Measurements from ENCODE around the gene ZNF561. TPM values are rescaled to one million over a fixed set of nuclear protein-coding genes. Genes with fewer than 3 reads are reported as not detected.

The ZNF561 gene
- total RNA-seq = 10 to 100 TPM; 22.6 to 33.4 (median 30.8) TPM

DNA sequence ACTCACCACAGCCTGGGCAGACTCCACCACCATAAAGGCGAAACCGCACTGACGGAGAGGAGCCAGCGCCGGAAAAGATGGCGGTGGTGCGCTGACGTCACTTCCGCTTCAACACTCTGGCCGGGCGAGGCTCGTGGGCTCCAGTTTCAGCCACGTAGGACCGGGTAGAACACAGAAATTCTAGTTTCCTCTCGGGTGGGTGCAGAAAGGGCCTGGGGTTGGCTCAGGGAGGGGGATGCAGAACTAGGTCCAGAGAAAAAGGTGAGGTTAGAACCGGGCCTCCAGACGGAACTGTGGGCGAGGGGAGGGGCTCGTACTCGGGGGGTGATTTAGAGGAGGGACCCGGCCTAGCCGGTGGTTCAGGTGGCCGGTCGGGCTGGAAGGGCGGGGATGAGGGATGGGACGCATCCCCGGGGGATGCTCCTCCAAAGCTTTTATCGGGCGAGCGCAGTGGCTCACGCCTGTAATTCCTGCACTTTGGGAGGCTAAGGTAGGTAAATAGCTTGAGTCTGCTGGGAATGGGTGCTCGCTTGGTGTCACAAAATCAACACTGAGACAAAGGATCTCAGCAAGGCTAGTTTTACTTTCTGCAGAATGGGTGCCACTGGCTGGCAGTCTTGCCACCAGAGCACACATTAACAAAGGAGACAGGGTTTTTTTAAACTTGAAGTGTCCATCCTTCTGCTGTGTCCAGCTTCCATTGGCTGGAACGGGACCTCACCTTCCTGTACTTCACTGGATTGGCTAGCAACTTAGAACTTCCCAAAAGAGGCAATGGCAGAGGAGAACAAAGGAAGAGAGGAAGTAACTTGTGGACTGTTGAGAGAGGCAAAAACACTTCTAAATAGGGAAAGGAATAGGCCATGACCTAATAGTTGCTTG is at the start of gene ZNF561:
ZNF561 (minus strand) TSS at position 77 of the 882 bp plus-strand sequence. CDS start 1,776 bp downstream, outside the sequence.
- TF ChIP-seq, protein P1, sequence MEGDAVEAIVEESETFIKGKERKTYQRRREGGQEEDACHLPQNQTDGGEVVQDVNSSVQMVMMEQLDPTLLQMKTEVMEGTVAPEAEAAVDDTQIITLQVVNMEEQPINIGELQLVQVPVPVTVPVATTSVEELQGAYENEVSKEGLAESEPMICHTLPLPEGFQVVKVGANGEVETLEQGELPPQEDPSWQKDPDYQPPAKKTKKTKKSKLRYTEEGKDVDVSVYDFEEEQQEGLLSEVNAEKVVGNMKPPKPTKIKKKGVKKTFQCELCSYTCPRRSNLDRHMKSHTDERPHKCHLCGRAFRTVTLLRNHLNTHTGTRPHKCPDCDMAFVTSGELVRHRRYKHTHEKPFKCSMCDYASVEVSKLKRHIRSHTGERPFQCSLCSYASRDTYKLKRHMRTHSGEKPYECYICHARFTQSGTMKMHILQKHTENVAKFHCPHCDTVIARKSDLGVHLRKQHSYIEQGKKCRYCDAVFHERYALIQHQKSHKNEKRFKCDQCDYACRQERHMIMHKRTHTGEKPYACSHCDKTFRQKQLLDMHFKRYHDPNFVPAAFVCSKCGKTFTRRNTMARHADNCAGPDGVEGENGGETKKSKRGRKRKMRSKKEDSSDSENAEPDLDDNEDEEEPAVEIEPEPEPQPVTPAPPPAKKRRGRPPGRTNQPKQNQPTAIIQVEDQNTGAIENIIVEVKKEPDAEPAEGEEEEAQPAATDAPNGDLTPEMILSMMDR (IDR thresholded peaks at IDR 0.05; ENCODE audit: low read depth) = no peak

DNA sequence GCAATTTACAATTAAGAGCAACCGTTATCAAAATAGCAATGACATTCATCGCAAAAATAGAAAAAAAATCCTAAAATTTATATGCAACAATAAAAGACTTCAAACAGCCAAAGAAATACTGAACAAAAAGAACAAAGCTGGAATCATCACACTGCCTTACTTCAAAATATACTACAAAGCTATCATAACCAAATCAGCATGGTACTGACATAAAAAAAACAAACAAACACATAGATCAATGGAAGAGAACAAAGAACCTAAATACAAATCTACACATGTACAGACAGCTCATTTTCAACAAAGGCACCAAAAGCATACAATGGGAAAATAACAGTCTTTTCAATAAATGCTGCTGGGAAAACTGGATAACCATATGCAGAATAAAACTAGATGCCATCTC is 47.5 kb upstream of the ZNF561 start:
- TF ChIP-seq, protein P1 (IDR thresholded peaks at IDR 0.05; ENCODE audit: low read depth) = no peak

DNA sequence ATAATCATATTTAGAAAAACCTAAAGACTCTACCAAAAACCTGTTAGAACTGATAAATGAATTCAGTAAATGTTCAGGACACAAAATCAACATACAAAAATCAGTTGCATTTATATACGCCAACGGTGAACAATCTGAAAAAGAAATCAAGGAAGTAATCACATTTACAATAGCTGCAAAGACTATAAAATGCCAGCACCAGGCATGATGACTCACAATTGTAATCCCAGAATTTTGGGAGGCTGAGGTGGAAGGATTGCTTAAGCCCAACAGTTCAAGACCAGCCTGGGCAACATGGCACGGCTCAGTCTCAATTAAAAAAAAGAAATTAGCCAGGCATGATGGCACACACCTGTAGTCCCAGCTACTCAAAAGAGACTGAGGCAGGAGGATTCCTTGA is 46.9 kb upstream of the ZNF561 start:
- TF ChIP-seq, protein P1 (IDR thresholded peaks at IDR 0.05; ENCODE audit: low read depth) = no peak

DNA sequence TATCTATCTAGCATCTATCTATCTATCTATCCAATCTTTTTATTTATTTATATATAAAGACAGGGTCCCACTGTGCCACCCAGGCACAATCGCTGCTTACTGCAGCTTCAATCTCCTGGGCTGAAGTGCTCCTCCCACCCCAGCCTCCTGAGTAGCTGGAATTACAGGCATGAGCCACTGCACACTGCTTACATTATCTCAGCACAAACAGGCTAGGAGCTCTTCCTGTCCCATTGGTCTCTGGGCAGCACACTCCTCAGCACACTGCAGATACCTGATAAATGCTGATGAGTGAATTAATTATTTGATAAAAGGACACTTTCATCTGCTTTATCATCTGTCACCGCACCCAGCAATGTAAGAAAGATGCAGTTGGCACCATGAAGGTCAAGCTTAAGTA is 37.7 kb upstream of the ZNF561 start:
- TF ChIP-seq, protein P1 (IDR thresholded peaks at IDR 0.05; ENCODE audit: low read depth) = no peak

DNA sequence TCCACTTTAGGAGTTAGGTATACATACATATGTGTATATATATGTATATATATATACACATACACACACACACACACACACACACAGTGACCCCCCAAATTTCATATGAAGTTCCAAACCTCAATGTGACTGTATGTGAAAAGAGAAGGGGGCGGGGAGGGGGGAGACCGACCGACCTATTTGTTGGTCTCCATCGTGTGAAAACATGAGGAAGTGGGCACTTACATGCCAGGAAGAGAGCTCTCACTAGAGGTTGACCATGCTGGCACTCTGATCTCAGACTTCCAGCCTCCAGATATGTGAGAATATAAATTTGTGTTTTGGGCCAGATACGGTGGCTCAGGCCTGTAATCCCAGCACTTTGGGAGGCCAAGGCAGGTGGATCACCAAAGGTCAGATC is 29.3 kb upstream of the ZNF561 start:
- TF ChIP-seq, protein P1 (IDR thresholded peaks at IDR 0.05; ENCODE audit: low read depth) = no peak

DNA sequence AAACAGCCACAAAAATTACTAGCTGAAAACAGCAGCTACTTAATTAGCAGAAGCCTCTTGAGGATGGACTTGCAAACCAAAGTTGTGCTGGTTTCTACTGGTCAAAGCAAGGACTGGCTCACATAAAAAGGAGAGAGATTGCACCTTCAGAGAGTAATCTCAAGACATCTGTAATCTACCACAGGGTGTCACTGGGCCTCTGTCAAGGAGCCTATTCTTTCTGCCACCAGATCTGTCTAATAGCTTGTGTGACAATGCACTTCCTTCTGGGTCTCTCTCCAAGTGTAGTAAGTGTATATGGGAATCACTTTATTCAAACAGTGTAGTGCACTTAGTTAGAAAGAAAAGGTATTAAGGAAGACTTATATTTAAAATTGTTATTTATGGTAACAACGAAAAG is 24.4 kb upstream of the ZNF561 start:
- TF ChIP-seq, protein P1 (IDR thresholded peaks at IDR 0.05; ENCODE audit: low read depth) = no peak

DNA sequence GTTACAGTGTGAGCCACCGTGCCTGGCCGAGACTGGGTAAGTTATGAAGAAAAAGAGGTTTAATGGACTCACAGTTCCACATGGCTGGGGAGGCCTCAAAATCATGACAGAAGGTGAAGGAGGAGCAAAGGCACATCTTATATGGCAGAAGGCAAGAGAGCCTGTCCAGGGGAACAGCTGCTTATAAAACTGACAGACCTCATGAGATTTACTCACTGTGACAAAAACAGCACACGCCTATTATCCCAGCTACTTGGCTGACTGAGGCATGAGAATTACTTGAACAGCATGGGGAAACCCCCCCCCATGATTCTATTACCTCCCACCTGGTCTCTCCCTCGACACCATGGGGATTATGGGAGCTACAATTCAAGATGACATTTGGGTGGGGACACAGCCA is 23.4 kb upstream of the ZNF561 start:
- TF ChIP-seq, protein P1 (IDR thresholded peaks at IDR 0.05; ENCODE audit: low read depth) = no peak
